ENCODE data around the gene EFNA4. TPM values are rescaled to one million over a fixed set of nuclear protein-coding genes. Genes with fewer than 3 reads are reported as not detected.
A peak's percentile ranks its signal among the peaks of the same experiment; 100 is the strongest.

EFNA4 gene
- total RNA-seq, 6 donors from 2014 or later: 2.8 to 8.1 (median 7.0) TPM

GRCh38 chr1:155026588-155026987, 37.0 kb upstream of the EFNA4 start:
- Histone ChIP-seq H3K36me3 (no peaks in the 10 kb centered on the region), H3K27ac (no peak overlapping the region), H3K4me3 (no peak overlapping the region), H3K9me3 (no peaks in the 10 kb centered on the region), H3K27me3 (no peaks in the 10 kb centered on the region), H3K4me1 (peaks cover 0 to 8% (median 5%) of the 10 kb centered on the region in 4 donors)
- no peak for ATAC-seq (ENCODE audit: low FRiP score in 2 of 2)
- no peak for TF ChIP-seq POLR2A (IDR thresholded peaks at IDR 0.05)
- TF ChIP-seq POLR2AphosphoS5 (IDR thresholded peaks at IDR 0.05): no peak
- TF ChIP-seq EP300 (IDR thresholded peaks at IDR 0.05): no peak
- no peak for TF ChIP-seq CTCF (IDR thresholded peaks at IDR 0.05)
- 81 to 86% methylated on average over 5 to 6 of the region's 6 CpGs for WGBS, 2 donors
- no peak for DNase-seq

GRCh38 chr1:155029513-155030242, 33.9 kb upstream of the EFNA4 start:
- Histone ChIP-seq H3K4me3 (no peak overlapping the region), H3K4me1 (no peaks in the 10 kb centered on the region), H3K27ac (no peak overlapping the region), H3K9me3 (no peaks in the 10 kb centered on the region), H3K27me3 (no peaks in the 10 kb centered on the region), H3K36me3 (no peaks in the 10 kb centered on the region)
- TF ChIP-seq POLR2AphosphoS5 (IDR thresholded peaks at IDR 0.05): no peak
- no peak for TF ChIP-seq CTCF (IDR thresholded peaks at IDR 0.05)
- TF ChIP-seq POLR2A (IDR thresholded peaks at IDR 0.05): no peak
- TF ChIP-seq EP300 (IDR thresholded peaks at IDR 0.05): no peak
- DNase-seq (no peak), ATAC-seq (ENCODE audit: low FRiP score in 2 of 2) (peak in 1 of 2 donors; percentile 27)
- 87 to 89% methylated on average over 12 to 16 of the region's 16 CpGs for WGBS, 2 donors

GRCh38 chr1:155030243-155030795, 33.2 kb upstream of the EFNA4 start:
- peak in 1 of 2 donors; percentile 7 for ATAC-seq (ENCODE audit: low FRiP score in 2 of 2)
- DNase-seq: no peak
- no peak overlapping the region for H3K4me3 ChIP-seq
- no peak overlapping the region for H3K27ac ChIP-seq
- no peaks in the 10 kb centered on the region for H3K36me3 ChIP-seq
- H3K27me3 ChIP-seq: no peaks in the 10 kb centered on the region
- TF ChIP-seq CTCF (IDR thresholded peaks at IDR 0.05): no peak
- TF ChIP-seq POLR2AphosphoS5 (IDR thresholded peaks at IDR 0.05): no peak
- no peak for TF ChIP-seq EP300 (IDR thresholded peaks at IDR 0.05)
- TF ChIP-seq POLR2A (IDR thresholded peaks at IDR 0.05): no peak
- H3K4me1 ChIP-seq: no peaks in the 10 kb centered on the region
- H3K9me3 ChIP-seq: no peaks in the 10 kb centered on the region
- WGBS, 2 donors: 83 to 97% methylated on average over 5 to 15 of the region's 15 CpGs

- no peak overlapping the region for H3K27ac ChIP-seq
- H3K4me1 ChIP-seq: no peaks in the 10 kb centered on the region
- no peaks in the 10 kb centered on the region for H3K36me3 ChIP-seq
- no peak overlapping the region for H3K4me3 ChIP-seq
- no peak for DNase-seq
- WGBS, 2 donors: 83 to 86% methylated on average over 11 of the region's 11 CpGs
- no peaks in the 10 kb centered on the region for H3K9me3 ChIP-seq
- H3K27me3 ChIP-seq: no peaks in the 10 kb centered on the region
- no peak for ATAC-seq (ENCODE audit: low FRiP score in 2 of 2)
- no peak for TF ChIP-seq CTCF (IDR thresholded peaks at IDR 0.05)
- TF ChIP-seq POLR2A (IDR thresholded peaks at IDR 0.05): no peak
- TF ChIP-seq EP300 (IDR thresholded peaks at IDR 0.05): no peak
- no peak for TF ChIP-seq POLR2AphosphoS5 (IDR thresholded peaks at IDR 0.05)
These were observed 32.6 kb upstream of the EFNA4 start for GRCh38 chr1:155030899-155031298.
